ENCODE data around the gene GLYATL2. TPM values are rescaled to one million over a fixed set of nuclear protein-coding genes. Genes with fewer than 3 reads are reported as not detected.

The GLYATL2 gene
- total and polyA plus RNA-seq, 4 donors, result not detected

DNA sequence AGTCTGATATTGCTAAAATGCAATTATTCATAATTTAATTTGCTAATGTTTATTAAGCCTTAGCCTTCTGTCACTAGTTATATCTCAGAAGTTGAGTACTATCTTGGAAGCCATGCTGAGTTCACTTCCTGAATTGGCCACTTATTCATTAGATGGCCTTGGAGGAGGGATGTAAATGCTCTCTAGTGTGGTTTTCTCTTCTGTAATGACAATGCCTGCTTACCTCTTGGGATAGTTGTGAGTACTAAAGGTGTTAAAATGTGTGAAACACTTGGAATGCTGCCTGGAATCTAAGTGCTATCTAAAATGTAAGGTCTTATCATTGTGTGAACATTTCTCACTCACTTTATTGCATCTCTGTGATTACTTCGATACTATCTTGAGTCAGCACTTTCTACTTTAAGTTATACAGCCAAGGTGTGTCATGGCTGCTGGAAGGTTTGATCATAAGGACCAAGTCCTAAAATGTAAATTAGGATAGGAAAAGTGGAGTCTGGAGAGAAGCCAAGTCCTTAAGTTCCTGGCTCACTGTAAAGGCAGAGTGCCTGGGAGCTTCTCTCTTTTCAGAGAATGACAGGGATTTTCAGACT is 12.4 kb downstream of the GLYATL2 start:
- no peaks in the 10 kb centered on the region for H3K4me1 ChIP-seq (ENCODE audit: control insufficient read depth in 4 of 4, insufficient read depth in 4 of 4, low read length in 3 of 4)
- H3K9me3 ChIP-seq (ENCODE audit: control insufficient read depth in 4 of 4, low read length in 3 of 4), result no peaks in the 10 kb centered on the region
- no peaks in the 10 kb centered on the region for H3K27me3 ChIP-seq (ENCODE audit: control insufficient read depth in 4 of 4, insufficient read depth in 4 of 4, low read length in 3 of 4)
- H3K9ac ChIP-seq (ENCODE audit: low read depth in 1 of 2, low read length in 2 of 2), result no peak overlapping the region
- no peak for DNase-seq (ENCODE audit: low spot score)
- TF ChIP-seq JUND (IDR thresholded peaks at IDR 0.05) (no peak), FOXA1 (IDR thresholded peaks at IDR 0.05) (no peak)
- H3K27ac ChIP-seq (ENCODE audit: low read depth in 1 of 2, low read length in 2 of 2), result no peak overlapping the region
- 75% methylated on average over 1 of the region's 1 CpG for WGBS
- no peak overlapping the region for H3K4me3 ChIP-seq (ENCODE audit: low read depth in 1 of 3, low read length in 3 of 3)
- no peaks in the 10 kb centered on the region for H3K36me3 ChIP-seq (ENCODE audit: control insufficient read depth in 4 of 4, insufficient read depth in 3 of 4, low read depth in 1 of 4, low read length in 3 of 4)

DNA sequence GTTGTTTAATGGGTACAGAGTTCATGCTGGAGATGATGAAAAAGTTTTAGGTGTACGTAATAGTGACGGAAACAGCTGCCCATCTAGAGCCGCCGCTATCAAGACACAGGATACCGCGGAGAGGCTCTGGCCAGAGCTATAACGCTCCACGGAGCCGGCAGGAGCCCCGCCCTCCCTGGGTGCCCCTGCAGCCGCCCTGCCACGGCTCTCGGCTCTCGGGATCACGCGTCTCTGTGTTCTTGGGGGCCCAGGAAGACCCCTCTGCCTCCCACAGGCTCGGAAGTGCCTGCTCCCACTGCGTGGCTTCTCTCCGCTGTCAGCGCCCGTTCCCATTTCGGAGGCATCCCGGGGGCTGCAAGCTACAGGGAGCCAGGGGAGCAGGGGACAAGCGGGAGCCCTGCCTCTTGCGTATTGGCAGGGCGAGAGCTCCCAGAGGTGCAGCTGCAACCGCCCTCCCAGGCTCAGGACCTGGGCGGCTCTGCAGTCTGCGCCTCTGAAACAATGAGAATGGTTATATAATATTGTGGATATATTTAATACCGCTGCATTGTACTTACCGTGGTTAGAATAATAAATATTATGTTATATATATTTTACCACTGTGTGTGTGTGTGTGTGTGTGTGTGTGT is 13.7 kb downstream of the GLYATL2 start:
- no peak for DNase-seq (ENCODE audit: low spot score)
- H3K36me3 ChIP-seq (ENCODE audit: control insufficient read depth in 4 of 4, insufficient read depth in 3 of 4, low read depth in 1 of 4, low read length in 3 of 4), result no peaks in the 10 kb centered on the region
- TF ChIP-seq RXRA (IDR thresholded peaks at IDR 0.05) (no peak), GABPA (IDR thresholded peaks at IDR 0.05 in 1 of 2, conservative IDR thresholded peaks at IDR 0.05 in 1 of 2) (no peak), SP1 (IDR thresholded peaks at IDR 0.05) (no peak), YY1 (IDR thresholded peaks at IDR 0.05) (no peak), JUND (IDR thresholded peaks at IDR 0.05) (no peak), FOXA1 (IDR thresholded peaks at IDR 0.05) (no peak)
- TF ChIP-seq, protein P1, sequence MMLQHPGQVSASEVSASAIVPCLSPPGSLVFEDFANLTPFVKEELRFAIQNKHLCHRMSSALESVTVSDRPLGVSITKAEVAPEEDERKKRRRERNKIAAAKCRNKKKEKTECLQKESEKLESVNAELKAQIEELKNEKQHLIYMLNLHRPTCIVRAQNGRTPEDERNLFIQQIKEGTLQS (IDR thresholded peaks at IDR 0.05), result no peak
- TF ChIP-seq, protein P2, sequence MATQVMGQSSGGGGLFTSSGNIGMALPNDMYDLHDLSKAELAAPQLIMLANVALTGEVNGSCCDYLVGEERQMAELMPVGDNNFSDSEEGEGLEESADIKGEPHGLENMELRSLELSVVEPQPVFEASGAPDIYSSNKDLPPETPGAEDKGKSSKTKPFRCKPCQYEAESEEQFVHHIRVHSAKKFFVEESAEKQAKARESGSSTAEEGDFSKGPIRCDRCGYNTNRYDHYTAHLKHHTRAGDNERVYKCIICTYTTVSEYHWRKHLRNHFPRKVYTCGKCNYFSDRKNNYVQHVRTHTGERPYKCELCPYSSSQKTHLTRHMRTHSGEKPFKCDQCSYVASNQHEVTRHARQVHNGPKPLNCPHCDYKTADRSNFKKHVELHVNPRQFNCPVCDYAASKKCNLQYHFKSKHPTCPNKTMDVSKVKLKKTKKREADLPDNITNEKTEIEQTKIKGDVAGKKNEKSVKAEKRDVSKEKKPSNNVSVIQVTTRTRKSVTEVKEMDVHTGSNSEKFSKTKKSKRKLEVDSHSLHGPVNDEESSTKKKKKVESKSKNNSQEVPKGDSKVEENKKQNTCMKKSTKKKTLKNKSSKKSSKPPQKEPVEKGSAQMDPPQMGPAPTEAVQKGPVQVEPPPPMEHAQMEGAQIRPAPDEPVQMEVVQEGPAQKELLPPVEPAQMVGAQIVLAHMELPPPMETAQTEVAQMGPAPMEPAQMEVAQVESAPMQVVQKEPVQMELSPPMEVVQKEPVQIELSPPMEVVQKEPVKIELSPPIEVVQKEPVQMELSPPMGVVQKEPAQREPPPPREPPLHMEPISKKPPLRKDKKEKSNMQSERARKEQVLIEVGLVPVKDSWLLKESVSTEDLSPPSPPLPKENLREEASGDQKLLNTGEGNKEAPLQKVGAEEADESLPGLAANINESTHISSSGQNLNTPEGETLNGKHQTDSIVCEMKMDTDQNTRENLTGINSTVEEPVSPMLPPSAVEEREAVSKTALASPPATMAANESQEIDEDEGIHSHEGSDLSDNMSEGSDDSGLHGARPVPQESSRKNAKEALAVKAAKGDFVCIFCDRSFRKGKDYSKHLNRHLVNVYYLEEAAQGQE (IDR thresholded peaks at IDR 0.05), result no peak
- no peaks in the 10 kb centered on the region for H3K9me3 ChIP-seq (ENCODE audit: control insufficient read depth in 4 of 4, low read length in 3 of 4)
- no peak overlapping the region for H3K4me3 ChIP-seq (ENCODE audit: low read depth in 1 of 3, low read length in 3 of 3)
- no peaks in the 10 kb centered on the region for H3K27me3 ChIP-seq (ENCODE audit: control insufficient read depth in 4 of 4, insufficient read depth in 4 of 4, low read length in 3 of 4)
- no peak overlapping the region for H3K27ac ChIP-seq (ENCODE audit: low read depth in 1 of 2, low read length in 2 of 2)
- no peaks in the 10 kb centered on the region for H3K4me1 ChIP-seq (ENCODE audit: control insufficient read depth in 4 of 4, insufficient read depth in 4 of 4, low read length in 3 of 4)
- WGBS, result 41% methylated on average over 31 of the region's 31 CpGs
- H3K9ac ChIP-seq (ENCODE audit: low read depth in 1 of 2, low read length in 2 of 2), result no peak overlapping the region

DNA sequence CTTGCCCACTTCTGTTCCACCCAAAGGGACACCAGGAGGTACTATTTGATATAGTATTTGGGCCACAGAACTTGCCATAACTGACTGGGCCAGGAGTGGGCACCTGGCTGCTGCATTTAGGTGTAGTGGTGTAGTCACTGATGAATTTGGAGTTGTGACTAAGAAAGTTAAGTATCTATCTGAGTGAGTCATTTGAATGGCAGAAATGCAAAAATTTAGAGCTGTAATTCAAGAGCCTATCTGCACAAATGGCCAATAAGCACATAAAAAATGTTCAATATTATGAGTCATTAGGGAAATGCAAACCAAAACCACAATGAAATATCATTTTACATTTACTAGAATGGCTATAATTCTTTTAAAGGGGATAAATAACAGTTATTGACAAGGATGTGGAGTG is 14.7 kb downstream of the GLYATL2 start:
- no peaks in the 10 kb centered on the region for H3K36me3 ChIP-seq (ENCODE audit: control insufficient read depth in 4 of 4, insufficient read depth in 3 of 4, low read depth in 1 of 4, low read length in 3 of 4)
- TF ChIP-seq EGR1 (IDR thresholded peaks at IDR 0.05; ENCODE audit: low read depth in 2 of 2), result no peak
- TF ChIP-seq SP1 (IDR thresholded peaks at IDR 0.05), result no peak
- TF ChIP-seq YY1 (IDR thresholded peaks at IDR 0.05), result no peak
- TF ChIP-seq, protein P3, sequence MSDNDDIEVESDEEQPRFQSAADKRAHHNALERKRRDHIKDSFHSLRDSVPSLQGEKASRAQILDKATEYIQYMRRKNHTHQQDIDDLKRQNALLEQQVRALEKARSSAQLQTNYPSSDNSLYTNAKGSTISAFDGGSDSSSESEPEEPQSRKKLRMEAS (IDR thresholded peaks at IDR 0.05), result no peak
- TF ChIP-seq, protein P4, sequence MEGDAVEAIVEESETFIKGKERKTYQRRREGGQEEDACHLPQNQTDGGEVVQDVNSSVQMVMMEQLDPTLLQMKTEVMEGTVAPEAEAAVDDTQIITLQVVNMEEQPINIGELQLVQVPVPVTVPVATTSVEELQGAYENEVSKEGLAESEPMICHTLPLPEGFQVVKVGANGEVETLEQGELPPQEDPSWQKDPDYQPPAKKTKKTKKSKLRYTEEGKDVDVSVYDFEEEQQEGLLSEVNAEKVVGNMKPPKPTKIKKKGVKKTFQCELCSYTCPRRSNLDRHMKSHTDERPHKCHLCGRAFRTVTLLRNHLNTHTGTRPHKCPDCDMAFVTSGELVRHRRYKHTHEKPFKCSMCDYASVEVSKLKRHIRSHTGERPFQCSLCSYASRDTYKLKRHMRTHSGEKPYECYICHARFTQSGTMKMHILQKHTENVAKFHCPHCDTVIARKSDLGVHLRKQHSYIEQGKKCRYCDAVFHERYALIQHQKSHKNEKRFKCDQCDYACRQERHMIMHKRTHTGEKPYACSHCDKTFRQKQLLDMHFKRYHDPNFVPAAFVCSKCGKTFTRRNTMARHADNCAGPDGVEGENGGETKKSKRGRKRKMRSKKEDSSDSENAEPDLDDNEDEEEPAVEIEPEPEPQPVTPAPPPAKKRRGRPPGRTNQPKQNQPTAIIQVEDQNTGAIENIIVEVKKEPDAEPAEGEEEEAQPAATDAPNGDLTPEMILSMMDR (IDR thresholded peaks at IDR 0.05; ENCODE audit: low read depth, low read length, missing input control), result no peak
- TF ChIP-seq FOXA1 (IDR thresholded peaks at IDR 0.05), result no peak
- TF ChIP-seq, protein P1 (IDR thresholded peaks at IDR 0.05), result no peak
- TF ChIP-seq HNF4A (conservative IDR thresholded peaks at IDR 0.05), result no peak
- TF ChIP-seq GABPA (IDR thresholded peaks at IDR 0.05 in 1 of 2, conservative IDR thresholded peaks at IDR 0.05 in 1 of 2), result no peak
- TF ChIP-seq RXRA (IDR thresholded peaks at IDR 0.05), result no peak
- TF ChIP-seq, protein P2 (IDR thresholded peaks at IDR 0.05), result no peak
- TF ChIP-seq JUND (IDR thresholded peaks at IDR 0.05), result no peak
- TF ChIP-seq RAD21 (IDR thresholded peaks at IDR 0.05), result no peak

More for the DNA sequence above, 14.7 kb downstream of the GLYATL2 start:
- no peak overlapping the region for H3K27ac ChIP-seq (ENCODE audit: low read depth in 1 of 2, low read length in 2 of 2)
- no peaks in the 10 kb centered on the region for H3K9me3 ChIP-seq (ENCODE audit: control insufficient read depth in 4 of 4, low read length in 3 of 4)
- no peaks in the 10 kb centered on the region for H3K4me1 ChIP-seq (ENCODE audit: control insufficient read depth in 4 of 4, insufficient read depth in 4 of 4, low read length in 3 of 4)
- H3K4me3 ChIP-seq (ENCODE audit: low read depth in 1 of 3, low read length in 3 of 3), result no peak overlapping the region
- no peak overlapping the region for H3K9ac ChIP-seq (ENCODE audit: low read depth in 1 of 2, low read length in 2 of 2)
- DNase-seq (ENCODE audit: low spot score), result no peak
- H3K27me3 ChIP-seq (ENCODE audit: control insufficient read depth in 4 of 4, insufficient read depth in 4 of 4, low read length in 3 of 4), result no peaks in the 10 kb centered on the region

Measured in liver (tissue), 9 donors.